ENCODE measurements around the gene CCDC185.

The CCDC185 gene

DNA sequence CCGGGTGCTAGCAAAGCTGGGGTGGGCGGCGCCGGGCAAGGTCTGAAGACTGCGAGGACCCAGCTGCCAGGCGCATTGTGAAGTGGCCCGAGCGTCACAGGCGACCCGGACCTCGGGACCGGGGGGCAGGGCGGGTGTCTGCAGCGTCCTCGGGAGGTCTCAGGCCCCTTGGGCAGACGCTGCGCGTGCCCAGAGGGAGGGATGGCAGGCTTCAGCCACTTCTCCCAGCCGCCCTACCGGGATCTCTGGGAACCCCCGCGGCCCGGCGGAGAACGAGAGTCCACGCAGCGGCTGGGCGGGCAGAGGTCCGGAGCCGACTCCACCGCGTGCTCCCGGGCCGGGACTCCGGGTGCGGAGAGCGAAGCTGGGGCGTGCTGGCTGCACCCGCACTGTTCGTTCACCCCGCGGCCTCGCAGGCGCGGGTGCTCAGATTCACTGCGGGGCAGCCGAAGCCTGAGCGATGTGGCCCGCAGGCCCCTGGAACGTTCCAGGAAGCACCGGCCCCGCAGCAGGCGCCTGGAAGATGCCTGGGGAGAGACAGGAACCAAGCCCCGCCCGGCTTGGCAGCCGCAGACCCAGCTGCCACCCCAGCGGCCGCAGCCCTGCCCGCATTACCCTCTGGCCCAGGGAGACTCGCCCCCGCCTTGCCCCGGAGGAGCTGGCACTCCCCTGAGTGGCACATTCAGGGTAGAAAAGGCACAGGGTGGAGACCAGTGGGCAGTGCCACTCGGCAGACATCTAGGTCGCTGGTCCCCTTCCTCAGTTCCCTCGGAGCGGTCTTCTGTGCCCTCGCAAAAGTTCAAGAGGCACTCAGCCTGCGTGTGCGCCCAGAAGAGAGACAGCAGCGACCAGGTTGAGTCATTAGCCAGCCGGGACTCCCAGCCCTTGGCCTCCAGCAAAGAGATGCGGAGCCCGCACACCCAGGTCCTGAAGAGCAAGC lies at the start of gene CCDC185:
Gene CCDC185, plus strand, starts transcription at position 141 of the 940 bp plus-strand sequence. Its CDS starts 61 bp downstream, at position 202.
- no peak for DNase-seq
- Mint-ChIP-seq H3K27me3 (ENCODE audit: low read depth, poor library complexity) (peaks cover 14% of the 10 kb centered on the region), H3K9me3 (peaks cover 14% of the 10 kb centered on the region), H3K27ac (no peak within 1 kb of the TSS), H3K4me1 (peaks cover 15% of the 10 kb centered on the region), H3K4me3 (no peak within 1 kb of the TSS), H3K36me3 (ENCODE audit: low read depth) (peaks cover 4% of the 10 kb centered on the region)
- TF ChIP-seq, protein P1, sequence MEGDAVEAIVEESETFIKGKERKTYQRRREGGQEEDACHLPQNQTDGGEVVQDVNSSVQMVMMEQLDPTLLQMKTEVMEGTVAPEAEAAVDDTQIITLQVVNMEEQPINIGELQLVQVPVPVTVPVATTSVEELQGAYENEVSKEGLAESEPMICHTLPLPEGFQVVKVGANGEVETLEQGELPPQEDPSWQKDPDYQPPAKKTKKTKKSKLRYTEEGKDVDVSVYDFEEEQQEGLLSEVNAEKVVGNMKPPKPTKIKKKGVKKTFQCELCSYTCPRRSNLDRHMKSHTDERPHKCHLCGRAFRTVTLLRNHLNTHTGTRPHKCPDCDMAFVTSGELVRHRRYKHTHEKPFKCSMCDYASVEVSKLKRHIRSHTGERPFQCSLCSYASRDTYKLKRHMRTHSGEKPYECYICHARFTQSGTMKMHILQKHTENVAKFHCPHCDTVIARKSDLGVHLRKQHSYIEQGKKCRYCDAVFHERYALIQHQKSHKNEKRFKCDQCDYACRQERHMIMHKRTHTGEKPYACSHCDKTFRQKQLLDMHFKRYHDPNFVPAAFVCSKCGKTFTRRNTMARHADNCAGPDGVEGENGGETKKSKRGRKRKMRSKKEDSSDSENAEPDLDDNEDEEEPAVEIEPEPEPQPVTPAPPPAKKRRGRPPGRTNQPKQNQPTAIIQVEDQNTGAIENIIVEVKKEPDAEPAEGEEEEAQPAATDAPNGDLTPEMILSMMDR (IDR thresholded peaks at IDR 0.05), result no peak

DNA sequence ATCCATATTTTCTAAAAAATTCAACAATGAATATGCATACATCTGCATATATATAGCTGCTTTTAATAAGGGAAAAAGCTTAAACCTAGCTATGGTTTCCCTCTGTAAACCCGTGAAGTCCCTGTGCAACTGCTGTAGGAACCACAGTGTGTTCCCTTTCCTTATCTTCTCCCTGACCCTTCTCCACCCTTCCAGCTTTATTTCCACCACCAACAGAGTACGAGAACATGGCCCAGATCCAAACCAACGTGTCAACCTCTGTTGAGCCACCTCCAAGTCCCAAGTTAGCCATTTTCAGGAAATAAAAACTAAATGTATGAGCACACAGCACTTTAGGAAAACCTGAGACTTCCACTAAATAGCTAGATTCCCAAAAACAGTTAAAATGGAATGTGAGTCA lies 49.5 kb upstream of the CCDC185 start:
- TF ChIP-seq, protein P1 (IDR thresholded peaks at IDR 0.05), result no peak
- H3K36me3 Mint-ChIP-seq (ENCODE audit: low read depth), result no peaks in the 10 kb centered on the region
- H3K4me1 Mint-ChIP-seq, result peaks cover 42% of the 10 kb centered on the region
- H3K9me3 Mint-ChIP-seq, result no peaks in the 10 kb centered on the region
- H3K27me3 Mint-ChIP-seq (ENCODE audit: low read depth, poor library complexity), result peaks cover 15% of the 10 kb centered on the region
- no peak overlapping the region for H3K4me3 Mint-ChIP-seq
- H3K27ac Mint-ChIP-seq, result no peak overlapping the region
- no peak for DNase-seq

- Mint-ChIP-seq H3K9me3 (no peaks in the 10 kb centered on the region), H3K27me3 (ENCODE audit: low read depth, poor library complexity) (peaks cover 19% of the 10 kb centered on the region), H3K4me1 (peaks cover 37% of the 10 kb centered on the region), H3K36me3 (ENCODE audit: low read depth) (no peaks in the 10 kb centered on the region), H3K27ac (no peak overlapping the region), H3K4me3 (no peak overlapping the region)
- TF ChIP-seq, protein P1 (IDR thresholded peaks at IDR 0.05), result no peak
- no peak for DNase-seq
Measured at GRCh38 chr1:223344491-223344890, 48.7 kb upstream of the CCDC185 start.

GRCh38 chr1:223345720-223346119 lies 47.5 kb upstream of the CCDC185 start:
- Mint-ChIP-seq H3K27me3 (ENCODE audit: low read depth, poor library complexity) (peaks cover 15% of the 10 kb centered on the region), H3K36me3 (ENCODE audit: low read depth) (no peaks in the 10 kb centered on the region), H3K9me3 (no peaks in the 10 kb centered on the region), H3K4me3 (no peak overlapping the region), H3K4me1 (peaks cover 30% of the 10 kb centered on the region), H3K27ac (no peak overlapping the region)
- no peak for DNase-seq
- TF ChIP-seq, protein P1 (IDR thresholded peaks at IDR 0.05), result no peak

DNA sequence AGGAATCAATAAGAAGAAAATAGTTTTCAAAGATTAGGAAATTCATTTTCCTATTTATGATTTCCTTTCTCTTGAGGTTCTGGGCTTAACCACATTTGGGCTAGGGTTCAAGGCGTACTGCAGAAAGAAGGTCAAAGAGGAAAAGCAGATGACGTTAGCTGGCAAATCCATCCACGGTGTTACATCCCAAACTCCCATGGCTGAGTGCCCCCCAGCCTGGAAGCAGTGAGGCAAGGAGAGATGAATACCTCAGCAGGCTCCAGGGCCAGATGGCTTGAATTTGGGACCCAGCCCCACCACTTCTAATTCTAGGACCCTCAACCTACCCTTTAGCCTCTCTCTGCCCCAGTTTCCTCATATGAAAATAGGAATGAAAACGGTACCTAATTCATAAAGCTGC lies 46.9 kb upstream of the CCDC185 start:
- Mint-ChIP-seq H3K27me3 (ENCODE audit: low read depth, poor library complexity) (peaks cover 17% of the 10 kb centered on the region), H3K4me3 (no peak overlapping the region), H3K9me3 (no peaks in the 10 kb centered on the region), H3K36me3 (ENCODE audit: low read depth) (no peaks in the 10 kb centered on the region), H3K4me1 (peaks cover 25% of the 10 kb centered on the region), H3K27ac (no peak overlapping the region)
- no peak for DNase-seq
- TF ChIP-seq, protein P1 (IDR thresholded peaks at IDR 0.05), result no peak
